GM19372 (cell line): ENCODE results near the gene RCAN3.
"Not testable (repeated sequence)": the region's sequence is repeated elsewhere in the genome, so short reads cannot be mapped to it uniquely, and the experiment has no call there.

Experiments
- ATAC-seq: cut with Tn5 transposase; IDR thresholded peaks from one replicate; pipeline ENCODE4 v1.9.1; 2021; ENCODE audit warnings: mild to moderate bottlenecking, low read depth, moderate library complexity; ENCODE audit not compliant: unreplicated experiment

Gene RCAN3

DNA sequence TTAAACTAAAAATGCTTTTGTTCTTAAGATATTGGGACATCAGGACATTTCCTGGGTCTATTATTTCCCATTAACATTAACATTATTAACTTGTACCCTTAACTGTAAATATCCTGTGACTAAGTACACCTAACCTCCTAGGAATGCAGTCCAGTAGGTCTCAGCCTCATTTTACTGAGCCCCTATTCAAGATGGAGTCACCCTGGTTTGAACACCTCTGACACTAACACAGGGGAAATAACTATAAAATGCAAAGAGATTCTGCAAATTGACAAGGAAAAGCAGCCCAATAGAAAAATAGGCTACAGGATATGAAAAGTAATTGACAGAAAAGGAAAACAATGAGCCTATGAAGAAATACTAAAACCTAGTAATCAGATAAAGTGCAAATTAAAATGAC is 41.6 kb downstream of the RCAN3 start:
- ATAC-seq, result no peak

DNA sequence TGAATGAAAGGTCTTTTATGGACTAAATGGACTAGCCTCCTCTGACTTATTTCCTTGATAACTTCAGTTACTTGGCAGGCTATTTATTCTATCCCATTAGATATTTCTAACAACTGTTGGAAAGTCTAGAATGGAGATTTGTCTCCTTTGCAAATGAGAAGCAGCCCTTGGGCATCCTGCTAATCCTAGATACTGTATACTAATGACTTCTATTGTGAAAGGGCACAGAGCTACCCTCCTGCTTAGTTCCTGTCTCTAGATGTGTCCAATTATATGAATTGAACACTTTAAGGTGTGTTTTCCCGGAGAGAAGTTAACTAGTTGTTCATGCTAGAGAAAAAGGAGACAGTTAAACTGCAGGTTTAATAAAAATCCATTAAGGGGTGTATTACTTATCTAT is 43.0 kb downstream of the RCAN3 start:
- ATAC-seq, result no peak

DNA sequence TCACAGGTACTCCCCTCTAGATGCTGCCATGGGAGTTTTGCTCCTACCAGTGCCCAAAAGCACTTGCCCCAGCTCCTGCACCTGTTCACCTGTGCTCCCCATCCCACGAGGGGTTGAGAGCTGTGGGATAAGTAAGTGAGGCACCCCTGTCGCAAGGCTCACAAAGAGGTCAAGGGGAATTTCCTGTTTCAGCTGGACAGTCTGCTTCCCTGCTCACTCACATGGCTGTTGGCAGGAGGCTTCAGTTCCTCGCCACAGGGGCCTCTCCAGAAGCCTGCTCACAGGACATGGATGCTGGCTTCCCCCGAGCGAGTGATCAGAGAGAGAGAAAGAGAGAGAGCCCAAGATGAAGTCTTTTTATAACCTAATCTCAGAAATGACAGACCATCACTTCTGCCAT is 44.6 kb downstream of the RCAN3 start:
- ATAC-seq, result no peak

DNA sequence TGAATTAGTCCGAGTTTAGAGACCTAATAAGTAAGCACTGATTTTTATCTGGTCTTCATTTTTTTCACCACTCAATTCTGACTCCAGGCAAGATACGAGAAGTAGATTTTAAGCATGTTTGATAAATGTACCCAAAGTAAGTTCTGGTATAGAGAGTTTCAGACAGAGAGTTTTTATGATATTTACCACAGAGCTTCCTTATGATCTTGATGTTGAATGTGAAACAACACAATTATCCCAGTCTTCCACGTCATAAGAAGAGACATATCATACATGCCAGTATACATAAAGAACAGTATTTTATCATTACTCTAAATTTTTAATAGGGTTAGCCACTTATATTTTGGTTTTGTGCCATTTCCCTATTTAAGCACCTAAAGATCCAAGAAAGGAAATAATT is 45.4 kb downstream of the RCAN3 start:
- no peak for ATAC-seq

DNA sequence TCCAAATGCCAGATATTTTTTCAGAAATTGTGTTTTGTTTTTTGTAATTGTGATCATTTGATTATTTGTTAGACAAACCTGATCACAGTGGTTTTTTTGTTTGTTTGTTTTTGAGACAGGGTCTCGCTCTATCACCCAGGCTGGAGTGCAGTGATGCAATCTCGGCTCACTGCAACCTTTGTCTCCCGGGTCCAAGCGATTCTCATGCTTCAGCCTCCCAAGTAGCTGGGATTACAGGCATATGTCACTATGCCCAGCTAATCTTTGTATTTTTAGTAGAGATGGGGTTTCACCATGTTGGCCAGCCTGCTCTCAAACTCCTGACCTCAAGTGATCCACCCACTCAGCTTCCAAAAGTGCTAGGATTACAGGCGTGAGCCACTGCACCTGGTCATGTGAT is 46.6 kb downstream of the RCAN3 start:
- not testable (repeated sequence) for ATAC-seq

DNA sequence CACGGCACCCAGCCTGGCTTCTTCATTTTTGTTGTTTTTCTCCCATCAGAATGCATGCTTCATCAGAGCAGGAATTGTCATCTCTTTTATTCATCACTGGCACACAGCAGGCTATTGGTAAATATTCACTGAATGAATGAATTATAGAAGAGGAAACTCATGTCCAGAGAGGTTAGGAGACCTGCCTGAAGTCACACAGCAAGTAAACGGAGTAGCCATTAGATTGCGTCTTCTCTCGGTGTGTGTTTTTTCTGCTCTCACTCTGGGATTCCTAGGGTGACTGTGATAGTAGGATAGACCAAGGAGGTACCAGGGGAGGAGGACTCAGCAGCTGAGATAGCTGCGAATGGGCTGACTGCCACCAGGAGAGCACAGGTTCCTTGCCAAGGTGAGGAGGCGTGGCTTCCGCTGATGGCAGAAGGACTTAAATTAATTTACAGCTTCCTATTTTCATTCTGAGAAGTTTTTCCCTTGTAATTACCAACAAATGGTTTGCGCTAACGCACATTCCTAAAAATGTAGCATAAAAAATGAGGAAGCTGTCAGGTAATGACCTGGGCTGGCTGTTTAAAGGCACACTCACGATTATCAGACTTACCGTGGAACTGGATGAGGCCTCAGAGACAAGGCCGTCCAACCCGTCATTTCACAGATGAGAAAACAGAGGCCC is 48.8 kb downstream of the RCAN3 start:
- no peak for ATAC-seq

DNA sequence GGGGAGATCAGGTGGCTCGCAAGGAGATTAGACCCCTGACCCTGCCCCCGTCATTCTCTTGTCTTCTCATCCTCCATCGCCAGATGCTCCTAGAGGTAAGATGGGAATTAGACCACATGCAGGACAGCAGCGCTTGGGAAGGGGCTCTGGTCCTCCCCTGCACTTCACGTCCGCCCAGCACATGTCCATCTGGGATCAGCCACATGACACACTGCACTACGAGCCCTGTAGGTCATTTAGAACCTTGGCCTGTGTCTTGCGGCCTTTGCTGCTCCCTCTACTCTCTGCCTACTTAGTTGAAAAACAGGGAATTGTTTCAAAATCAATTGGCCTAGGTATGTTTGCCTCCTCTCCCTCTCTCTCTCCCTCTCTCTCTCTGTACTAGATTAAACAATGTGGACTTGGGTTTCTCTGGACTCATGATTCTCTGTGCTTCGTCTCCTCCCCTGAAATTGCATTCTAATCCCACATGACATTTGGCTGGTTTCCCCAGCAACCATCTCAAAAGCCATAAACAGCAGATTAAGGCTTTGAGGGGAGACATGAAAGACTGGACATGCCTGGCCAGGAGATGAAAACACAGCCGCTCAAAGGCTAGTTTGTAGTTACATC is 49.4 kb downstream of the RCAN3 start:
- ATAC-seq, result no peak

DNA sequence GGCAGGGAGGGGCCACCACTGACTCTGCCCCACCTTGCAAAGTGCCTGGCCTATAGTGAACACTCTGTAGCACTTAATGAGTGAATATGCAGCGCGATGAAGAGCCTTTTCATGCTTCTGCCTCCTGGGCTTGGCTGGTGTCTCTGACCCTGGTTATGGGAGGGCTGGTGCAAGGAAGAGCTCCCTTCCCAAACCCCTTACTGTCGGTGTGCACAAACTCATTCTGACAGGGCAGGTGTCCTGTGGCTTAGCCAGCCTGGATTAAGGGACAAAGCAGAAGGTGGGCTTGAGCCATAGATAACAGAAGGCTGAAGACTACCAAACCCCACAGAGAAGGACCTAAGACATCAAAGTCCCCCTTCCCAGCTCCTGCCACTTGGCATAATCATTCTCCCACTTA is 51.3 kb downstream of the RCAN3 start:
- no peak for ATAC-seq

DNA sequence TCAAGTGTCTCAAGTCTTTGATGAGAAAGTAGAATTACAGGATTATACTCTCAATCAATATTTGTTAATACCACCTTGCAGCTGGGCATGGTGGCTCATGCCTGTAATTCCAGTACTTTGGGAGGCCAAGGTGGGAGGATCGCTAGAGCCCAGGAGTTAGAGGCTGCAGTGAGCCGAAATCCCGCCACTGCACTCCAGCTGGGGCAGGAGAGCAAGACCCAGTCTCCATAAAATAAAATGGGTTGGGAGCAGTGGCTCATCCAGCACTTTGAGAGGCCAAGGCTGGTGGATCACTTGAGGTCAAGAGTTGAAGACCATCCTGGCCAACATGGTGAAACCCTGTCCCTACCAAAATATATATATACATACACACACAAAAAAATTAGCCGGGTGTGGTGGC is 52.1 kb downstream of the RCAN3 start:
- ATAC-seq, result no peak

DNA sequence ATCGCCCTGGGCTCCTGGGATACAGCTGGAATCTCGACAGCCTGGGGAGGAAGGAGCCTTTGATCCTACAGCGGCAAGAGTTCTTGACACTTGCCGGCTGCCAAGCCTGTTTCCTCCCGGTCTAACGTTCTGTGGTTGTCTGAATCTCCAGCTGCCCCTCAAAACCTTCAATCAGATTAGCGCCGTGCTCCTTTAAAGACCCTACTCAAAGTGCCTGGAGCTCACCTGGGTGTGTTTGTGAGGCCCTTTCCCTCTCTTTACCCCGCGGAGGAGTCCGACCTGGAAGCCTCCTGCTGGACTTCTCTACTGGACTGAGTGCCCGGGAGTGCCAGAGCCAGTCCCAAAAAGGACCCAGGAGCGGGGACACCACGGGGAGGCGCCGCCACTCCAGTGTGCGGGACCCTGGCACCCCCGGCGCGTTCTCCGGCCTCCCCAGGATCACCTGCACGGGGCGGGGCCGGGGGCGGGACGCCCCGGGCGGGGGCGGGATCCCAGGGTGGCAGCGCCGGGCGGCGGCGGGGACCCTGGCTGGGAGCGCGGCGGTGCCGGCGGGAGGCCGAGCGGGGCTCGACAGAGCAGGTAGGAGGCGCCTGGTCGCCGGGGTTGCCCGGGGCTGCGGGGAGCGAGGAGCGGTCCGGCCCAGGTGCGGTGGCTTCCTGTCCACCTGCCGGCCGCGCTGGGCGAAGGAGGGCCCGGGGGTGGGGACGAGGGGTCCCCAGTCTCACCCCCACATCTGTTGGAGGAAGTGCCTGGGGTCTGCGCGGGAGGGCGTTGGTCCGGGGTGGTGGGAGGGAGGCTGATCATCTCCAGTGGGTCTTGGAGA is 53.2 kb downstream of the RCAN3 start, which contains the start of gene NCMAP:
Gene NCMAP, plus strand, starts transcription at position 497 of the 823 bp plus-strand sequence. CDS start 39,344 bp downstream, outside the sequence.
- ATAC-seq, result no peak

DNA sequence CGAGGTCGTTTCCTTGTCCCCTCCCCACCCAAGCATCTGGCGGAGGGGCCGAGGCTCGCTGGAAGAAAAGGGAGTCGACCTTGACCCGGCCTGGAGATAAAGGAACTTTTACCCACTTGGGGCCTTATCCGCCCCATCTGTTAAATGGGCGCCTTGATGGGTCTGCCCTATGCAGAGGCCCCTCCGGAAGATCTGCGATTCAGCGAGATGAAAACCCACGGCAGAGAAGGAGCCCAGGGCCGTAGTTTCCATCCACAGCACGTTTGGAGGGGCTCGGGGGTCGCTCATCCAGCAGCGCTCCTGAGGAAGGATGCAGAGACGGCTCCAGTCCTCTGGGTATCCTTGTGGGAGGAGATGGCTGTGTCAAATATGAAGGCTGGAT is 53.8 kb downstream of the RCAN3 start:
- no peak for ATAC-seq

DNA sequence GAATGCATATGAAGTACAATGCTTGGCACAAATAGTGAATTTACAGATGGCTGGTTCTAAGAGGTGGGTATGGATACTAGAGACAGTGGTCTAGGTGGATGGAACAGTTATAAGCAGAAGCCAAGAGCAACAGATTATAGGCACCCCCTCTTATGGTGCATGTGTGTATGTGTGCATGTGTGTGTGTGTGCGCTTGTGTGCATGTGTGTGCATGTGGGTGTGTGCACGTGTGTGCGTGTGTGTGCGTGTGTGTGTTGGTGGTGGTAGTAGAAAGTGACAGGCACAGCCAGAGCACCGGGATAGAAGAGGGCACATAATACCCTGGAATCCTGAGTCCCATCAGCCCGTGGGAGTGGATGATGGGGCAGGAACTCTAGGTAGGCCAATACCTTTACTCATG is 54.6 kb downstream of the RCAN3 start:
- no peak for ATAC-seq

DNA sequence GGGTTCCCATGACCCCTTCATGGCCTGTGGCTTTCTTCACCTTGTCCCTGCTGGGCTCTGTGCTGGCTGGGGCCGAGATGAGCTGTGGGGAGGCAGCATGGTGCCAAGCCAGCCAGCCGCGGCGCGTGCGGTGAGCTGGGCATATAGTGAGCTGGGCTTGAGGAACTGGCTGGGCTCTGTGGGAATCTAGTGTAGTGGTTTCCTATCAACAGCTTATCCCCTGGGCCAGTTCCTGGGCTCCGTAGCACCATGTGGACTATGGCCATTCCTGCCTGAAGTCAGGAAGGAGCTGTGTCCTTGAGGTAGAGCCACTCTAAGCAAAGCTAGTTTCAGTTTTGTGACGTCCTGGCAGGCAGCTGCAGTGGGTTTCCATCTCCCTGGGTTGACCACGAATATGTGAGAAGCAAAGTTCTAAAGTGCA is 55.1 kb downstream of the RCAN3 start:
- ATAC-seq, result no peak

DNA sequence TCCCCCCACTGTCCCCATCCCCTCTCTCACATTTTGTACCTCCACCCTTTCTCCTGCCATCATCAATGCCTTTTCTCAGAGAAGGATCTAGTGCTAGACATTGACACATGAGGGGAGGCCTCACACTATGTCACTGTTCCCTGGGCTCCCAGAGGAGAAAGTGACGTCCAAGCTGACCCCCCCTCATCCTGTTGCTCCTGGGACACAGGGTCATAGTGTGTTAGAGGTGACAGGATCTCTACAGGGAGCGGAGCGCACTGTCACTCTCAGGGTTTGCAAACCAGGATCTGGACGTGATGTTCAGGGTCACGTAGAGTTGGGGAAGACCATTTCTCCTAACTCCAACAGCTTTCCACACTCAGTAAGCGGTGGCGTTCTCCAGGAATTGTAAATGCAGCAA is 55.8 kb downstream of the RCAN3 start:
- ATAC-seq, result no peak

DNA sequence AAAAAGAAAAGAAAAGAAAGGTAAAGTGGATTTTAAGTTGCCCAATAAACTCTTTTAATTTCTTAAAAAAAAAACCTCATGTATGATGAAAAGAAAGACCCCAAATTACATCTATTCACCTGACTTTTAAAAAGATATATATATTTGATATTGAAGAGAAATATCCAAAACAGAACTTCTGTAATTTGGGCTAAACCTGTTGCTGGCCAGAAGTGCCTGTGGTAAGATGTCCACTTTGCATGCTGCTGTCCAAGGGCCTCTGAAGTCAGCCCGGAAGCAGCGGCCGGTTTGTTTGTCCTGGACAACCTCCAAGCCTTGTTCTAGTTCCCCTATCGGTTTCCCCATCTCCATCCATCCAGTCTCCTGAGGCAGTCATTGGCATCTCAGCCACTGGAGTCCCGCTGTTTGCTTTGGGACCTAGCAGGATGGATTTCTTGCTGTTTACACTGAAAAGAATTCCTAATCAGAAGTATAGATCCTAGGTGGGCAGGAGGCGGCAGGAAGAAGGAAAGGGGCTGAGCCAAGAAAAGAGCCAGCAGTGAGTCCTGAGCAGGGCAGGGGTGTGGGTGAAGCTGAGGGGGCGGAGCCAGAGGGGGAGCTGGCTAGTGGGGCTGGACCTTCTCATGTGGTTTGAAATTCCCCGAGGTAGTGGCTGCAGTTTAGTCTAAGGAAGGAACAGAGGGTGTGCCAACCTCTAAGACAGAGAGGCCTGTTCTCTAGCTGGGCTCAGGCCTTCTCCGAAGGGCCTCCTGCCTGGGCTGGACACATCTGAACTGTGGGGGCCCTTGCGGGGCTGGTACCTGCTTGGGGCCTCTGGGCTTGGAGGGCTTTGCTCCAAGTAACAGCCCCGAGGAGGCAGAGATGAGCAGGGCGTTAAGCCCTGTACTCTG is 56.5 kb downstream of the RCAN3 start:
- no peak for ATAC-seq

DNA sequence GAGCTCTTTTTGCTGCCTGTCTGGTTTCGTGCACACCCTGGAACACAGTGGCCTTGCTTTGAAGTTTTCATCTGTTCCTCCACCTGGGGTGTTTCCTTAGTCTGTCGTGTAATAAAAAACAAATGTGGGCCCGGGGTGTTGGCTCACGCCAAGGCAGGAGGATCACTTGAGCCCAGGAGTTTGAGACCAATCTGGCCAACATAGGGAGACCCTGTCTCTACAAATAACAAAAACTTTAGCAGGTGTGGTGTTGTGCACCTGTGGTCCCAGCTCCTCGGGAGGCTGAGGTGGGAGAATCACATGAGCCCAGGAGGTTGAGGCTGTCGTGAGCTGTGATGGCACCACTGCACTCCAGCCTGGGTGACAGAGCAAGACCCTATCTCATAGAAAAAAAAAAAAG is 57.7 kb downstream of the RCAN3 start:
- no peak for ATAC-seq

DNA sequence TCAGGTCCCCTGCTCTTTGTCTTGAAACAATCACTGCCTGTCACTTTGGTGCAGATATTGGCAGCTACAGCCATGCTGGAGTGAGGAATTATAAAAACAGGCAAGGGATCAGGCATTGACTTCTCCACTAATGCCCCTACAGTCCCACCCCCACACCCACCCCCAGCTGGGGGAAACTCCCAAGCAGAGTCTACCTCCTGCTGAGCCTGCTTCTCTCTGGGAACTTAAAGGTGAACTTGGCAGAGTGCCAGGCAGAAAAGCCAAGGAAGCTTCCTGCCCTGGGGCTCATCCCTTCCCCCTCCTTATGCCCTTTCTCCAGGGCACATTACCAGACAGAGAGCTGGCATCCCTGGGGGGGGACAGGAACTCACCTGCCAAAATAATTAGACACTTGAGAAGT is 60.0 kb downstream of the RCAN3 start:
- ATAC-seq, result no peak

DNA sequence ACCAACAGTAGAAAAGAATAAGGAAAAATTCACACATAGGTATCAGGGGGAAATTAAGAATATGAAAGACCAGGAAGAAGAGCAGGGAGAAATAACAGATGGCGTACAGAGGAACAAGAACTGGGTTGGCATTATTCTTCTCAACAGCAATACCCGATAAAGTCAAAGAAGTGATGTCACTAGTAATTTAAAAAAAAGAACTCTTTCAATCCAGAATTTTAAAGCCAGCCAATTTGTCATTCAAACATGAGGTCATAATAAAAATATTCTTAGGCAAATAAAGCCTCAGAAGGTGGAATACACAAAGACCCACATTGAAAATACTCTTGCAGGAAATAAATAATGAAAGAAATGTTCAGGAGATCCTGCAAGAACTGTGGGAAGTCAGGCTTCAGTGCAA is 62.1 kb downstream of the RCAN3 start:
- ATAC-seq, result no peak

DNA sequence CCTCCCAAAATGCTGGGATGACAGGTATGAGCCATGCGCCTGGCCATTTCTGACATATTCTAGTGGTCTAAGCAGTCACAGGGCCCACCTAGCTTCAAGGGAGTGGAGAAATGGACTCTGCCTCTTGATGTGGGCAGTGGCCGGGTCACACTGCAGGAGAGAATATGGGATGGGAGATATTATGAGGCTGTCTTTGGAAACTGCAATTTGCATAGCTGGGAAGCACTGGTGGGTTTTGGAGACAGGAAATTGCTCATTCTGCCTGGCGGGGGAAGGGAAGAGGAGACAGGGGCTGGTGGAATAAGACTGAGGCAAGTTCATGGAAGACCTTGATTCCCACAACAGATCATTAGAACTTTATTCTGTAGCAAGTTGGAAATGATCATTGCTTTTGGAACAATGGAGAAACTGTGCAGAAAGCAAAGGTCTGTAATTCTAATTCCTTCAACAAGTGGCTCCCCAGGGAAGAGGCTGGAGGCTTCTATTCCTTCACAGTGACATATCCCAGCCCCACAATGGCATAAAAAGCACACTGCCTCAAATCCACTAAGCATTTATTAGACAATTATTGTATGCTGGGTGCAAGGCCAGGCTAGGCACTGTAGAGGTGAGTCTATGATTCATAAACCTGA is 63.7 kb downstream of the RCAN3 start:
- no peak for ATAC-seq

DNA sequence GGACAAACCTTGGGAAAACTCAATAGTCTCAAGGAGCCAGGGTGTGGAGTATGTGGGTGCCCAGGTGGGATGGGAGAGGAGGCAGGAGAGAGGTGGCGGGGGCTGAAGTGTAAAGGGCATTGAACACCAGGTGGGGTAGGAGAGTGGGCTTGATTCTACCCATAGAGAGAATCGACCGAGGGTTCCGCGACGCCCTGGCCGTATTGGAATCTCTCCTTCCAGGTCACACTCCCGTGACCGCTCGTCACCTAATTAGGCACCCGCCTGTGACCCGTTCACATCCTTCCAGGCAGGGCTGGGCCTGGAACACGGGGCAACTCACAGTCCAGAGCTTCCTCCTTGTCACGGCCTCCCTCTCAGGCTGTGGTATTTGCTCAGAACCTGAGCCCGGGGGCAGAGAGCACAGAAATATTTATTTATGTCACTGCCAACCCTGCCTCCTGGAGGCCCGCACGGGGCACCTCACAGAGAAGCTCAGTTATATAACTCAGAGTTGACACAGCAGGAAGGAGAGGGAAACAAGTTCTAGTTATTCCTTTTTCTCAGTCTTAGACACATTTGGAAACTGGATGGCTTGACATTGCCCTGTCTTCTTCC is 65.3 kb downstream of the RCAN3 start:
- ATAC-seq, result no peak
